WERI-Rb-1 (cell line): ENCODE data around the gene TRIM54.
"Not testable (repeated sequence)": the region's sequence is repeated elsewhere in the genome, so short reads cannot be mapped to it uniquely, and the experiment has no call there.

Experiments
- DNase-seq: peaks from one replicate; pipeline ENCODE4 v3.0.0-alpha.2; 2020
- H3K27ac ChIP-seq: fragments of 250-450 bp; sonication (Bioruptor Pico); 2 replicates; pipeline ENCODE4 v1.5.1; 2020; ENCODE audit warnings: mild to moderate bottlenecking, moderate library complexity
- H3K27me3 ChIP-seq: fragments of 250-450 bp; sonication (Bioruptor Pico); 2 replicates; pipeline ENCODE4 v1.5.1; 2021; ENCODE audit warnings: mild to moderate bottlenecking, low read depth, moderate library complexity; ENCODE audit not compliant: insufficient read depth, severe bottlenecking
- H3K36me3 ChIP-seq: fragments of 250-450 bp; sonication (Bioruptor Pico); 2 replicates; pipeline ENCODE4 v1.5.1; 2020; ENCODE audit warnings: mild to moderate bottlenecking, moderate library complexity
- H3K4me3 ChIP-seq: 2 replicates; pipeline ENCODE4 v1.5.1; 2011; ENCODE audit warnings: low read depth, mild to moderate bottlenecking, control low read depth, low read length
- H3K9me3 ChIP-seq: fragments of 250-450 bp; sonication (Bioruptor Pico); 2 replicates; pipeline ENCODE4 v1.5.1; 2021; ENCODE audit warnings: mild to moderate bottlenecking, moderate library complexity; ENCODE audit not compliant: severe bottlenecking
- TF ChIP-seq, protein P1 (sequence below): IDR thresholded peaks from 2 replicates; pipeline ENCODE4 v1.5.1; 2011; ENCODE audit warnings: low read depth, mild to moderate bottlenecking, control low read depth, inconsistent platforms, low read length

The TRIM54 gene

DNA sequence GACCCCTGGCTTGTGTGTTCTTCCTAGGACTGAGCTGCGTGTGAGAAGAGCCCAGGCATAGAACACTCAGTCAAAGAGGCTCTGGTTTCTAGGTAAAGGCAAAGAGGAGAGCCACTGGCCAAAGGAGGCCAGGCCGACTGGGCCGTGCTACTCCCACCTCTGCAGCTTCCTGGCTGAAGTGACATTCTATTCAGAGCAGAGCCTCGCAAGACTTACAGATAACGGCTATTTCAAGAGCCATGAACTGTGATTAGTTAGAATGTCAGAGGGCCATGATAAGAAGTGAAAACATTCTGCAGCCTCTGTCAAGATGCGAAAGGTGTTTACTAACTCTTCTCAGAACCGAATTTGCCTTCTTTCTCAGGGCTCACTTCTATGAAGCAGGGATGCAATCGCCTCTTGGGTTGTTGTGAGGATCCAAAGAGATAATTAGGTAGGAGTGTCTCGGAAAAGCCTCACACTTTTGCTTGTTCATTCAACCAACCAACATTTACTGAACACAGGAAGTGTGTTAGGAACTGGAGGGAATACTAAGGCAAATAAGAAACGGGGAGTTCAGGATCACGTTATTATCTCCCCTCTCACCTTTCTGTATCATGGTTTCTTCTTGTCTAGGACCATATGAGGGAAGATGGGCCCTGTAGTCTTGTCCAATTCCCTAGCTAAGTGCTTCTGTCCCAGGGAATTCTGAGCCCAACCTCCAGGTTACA is 10.4 kb upstream of the TRIM54 start:
- Histone ChIP-seq H3K36me3 (no peaks in the 10 kb centered on the region), H3K27ac (no peak overlapping the region), H3K4me3 (no peak overlapping the region), H3K27me3 (no peaks in the 10 kb centered on the region), H3K9me3 (no peaks in the 10 kb centered on the region)
- DNase-seq = no peak
- TF ChIP-seq, protein P1, sequence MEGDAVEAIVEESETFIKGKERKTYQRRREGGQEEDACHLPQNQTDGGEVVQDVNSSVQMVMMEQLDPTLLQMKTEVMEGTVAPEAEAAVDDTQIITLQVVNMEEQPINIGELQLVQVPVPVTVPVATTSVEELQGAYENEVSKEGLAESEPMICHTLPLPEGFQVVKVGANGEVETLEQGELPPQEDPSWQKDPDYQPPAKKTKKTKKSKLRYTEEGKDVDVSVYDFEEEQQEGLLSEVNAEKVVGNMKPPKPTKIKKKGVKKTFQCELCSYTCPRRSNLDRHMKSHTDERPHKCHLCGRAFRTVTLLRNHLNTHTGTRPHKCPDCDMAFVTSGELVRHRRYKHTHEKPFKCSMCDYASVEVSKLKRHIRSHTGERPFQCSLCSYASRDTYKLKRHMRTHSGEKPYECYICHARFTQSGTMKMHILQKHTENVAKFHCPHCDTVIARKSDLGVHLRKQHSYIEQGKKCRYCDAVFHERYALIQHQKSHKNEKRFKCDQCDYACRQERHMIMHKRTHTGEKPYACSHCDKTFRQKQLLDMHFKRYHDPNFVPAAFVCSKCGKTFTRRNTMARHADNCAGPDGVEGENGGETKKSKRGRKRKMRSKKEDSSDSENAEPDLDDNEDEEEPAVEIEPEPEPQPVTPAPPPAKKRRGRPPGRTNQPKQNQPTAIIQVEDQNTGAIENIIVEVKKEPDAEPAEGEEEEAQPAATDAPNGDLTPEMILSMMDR = no peak

DNA sequence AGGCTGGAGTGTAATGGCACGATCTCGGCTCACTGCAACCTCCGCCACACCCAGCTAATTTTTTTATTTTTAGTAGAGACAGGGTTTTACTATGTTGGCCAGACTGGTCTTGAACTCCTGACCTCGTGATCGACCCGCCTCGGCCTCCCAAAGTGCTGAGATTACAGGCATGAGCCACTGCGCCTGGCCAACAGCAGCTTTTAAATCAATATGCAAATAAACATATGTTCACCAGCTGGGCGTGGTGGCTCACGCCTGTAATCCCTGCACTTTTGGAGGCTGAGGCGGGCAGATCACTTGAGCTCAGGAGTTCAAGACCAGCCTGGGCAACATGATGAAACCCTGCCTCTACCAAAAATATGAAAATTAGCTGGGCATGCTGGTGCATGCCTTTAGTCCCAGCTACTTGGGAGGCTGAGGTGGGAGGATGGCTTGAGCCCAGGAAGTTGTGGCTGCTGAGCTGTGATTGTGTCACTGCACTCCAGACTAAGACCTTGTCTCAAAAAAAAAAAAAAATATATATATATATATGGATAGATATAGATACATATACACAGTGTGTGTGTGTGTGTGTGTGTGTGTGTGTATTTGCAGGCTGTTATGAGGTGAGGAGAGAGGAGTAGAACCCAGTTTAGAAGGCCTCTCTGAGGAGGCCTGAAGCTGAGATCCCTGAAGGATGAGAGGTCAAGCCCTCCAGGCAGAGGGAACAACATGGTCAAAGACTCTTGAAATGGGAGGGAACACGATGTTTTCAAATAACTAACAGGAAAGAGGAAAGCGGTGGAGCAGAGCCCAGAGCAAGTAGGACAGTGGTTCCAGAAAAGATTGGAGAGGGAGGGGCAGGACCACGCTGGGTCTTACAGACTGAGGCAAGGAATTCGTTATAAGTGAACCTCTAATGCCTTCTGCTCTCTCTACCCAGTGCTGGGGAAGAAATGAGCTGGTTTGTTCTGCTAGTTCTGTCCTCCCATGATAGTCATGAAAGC is 9.4 kb upstream of the TRIM54 start:
- not testable (repeated sequence) for H3K27me3 ChIP-seq, H3K27ac ChIP-seq, H3K36me3 ChIP-seq, H3K4me3 ChIP-seq, H3K9me3 ChIP-seq
- DNase-seq = peak; percentile 66

DNA sequence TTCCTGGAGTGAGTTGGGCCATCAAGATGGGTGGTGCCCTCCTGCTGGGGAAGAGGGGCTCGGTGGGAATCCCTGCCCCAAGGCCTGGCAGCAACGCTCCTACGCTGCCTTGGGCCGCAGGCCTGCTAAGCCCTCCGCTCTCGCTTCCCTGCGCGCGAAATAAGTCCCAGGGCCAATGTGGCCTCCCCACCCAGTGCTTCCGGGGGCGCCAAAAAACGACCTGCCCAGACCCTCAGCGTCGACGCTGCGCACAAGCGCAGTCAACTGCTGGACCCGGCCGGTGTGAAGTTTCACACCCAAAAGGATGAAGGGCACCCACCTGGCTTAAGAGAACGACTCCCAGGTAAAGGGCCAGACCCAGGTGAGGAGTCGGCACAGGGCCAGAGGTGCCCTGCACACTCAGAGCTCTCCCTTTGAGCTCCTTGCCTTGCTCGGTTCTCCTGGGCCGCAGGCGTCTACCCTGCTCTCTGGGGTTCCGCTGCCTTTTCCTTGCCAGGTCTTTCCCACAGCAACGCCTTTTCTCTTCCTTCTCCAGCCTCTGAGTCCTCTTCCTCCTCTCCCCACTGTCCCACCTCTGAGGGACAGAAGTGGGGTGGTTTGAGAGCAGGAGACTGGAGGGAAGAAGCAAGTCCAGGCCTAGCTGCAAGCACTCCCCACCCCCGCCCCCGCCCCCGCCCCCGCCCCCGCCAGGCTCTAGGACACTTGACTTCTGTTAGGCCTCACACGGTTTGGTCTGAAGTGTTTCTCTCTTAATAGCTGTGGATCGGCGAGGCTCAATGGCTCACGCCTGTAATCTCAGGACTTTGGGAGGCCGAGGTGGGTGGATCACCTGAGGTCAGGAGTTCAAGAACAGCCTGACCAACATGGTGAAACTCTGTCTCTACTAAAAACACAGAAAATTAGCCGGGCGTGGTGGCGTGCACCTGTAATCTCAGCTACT is 6.7 kb upstream of the TRIM54 start, which contains the start of gene DNAJC5G:
DNAJC5G (plus strand) TSS at position 223 of the 940 bp plus-strand sequence. CDS start 1,296 bp downstream, outside the sequence.
- no peaks in the 10 kb centered on the region for H3K9me3 ChIP-seq
- H3K27ac ChIP-seq = no peak within 1 kb of the TSS
- no peaks in the 10 kb centered on the region for H3K27me3 ChIP-seq
- DNase-seq = no peak
- no peaks in the 10 kb centered on the region for H3K36me3 ChIP-seq
- TF ChIP-seq, protein P1 = no peak
- no peak within 1 kb of the TSS for H3K4me3 ChIP-seq

DNA sequence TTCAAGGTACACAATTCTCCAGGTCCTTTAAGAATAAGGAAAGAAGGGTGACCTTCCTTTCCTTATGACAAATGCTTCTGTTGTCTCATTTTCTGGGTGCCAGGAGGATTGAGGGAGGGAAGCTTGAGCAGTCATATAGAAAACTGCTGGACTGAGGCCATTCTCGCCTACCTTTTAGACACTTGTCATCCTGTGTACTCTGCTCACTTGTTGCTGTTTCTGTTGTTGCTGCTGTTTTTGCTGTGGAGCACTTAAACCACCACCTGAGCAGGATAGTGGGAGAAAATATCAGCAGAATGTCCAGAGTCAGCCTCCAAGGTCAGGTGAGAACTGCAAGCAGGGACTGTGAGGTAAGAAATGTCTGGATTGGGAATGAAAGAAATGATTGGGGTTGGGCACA is 4.2 kb upstream of the TRIM54 start:
- no peak overlapping the region for H3K27ac ChIP-seq
- no peak overlapping the region for H3K4me3 ChIP-seq
- H3K27me3 ChIP-seq = no peaks in the 10 kb centered on the region
- no peaks in the 10 kb centered on the region for H3K36me3 ChIP-seq
- no peak for DNase-seq
- no peaks in the 10 kb centered on the region for H3K9me3 ChIP-seq
- TF ChIP-seq, protein P1 = no peak

DNA sequence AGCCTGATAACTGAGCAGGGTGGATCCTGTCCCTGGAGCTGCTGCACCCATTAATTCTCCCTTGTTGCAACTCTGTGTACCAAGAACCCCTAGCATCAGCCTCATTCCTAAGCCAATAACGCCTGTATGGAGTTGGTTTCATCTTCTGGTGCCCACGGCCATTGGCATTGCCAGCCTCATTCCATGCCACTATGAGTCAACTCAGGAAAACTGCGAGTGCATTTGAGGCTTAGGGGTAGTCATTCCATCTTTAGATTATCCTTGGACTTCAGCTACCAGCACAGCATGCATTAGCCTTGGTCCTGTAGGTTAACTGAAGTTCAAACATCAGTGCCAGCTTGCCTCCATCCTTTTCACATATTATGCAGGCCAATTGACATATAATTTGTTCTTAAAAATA is 1.4 kb upstream of the TRIM54 start:
- Histone ChIP-seq H3K4me3 (no peak overlapping the region), H3K36me3 (no peaks in the 10 kb centered on the region), H3K9me3 (no peaks in the 10 kb centered on the region), H3K27me3 (no peaks in the 10 kb centered on the region), H3K27ac (no peak overlapping the region)
- no peak for DNase-seq
- TF ChIP-seq, protein P1 = no peak
